T-helper 2 cell treated with Interferon-gamma antibody and Interleukin-4, amounts not matched to agents 5 μg/mL and 100 μg/mL, for 36 hours (primary cell): ENCODE results near the gene EMID1.

ENCODE experiments used
- DNase-seq: peaks from one replicate; pipeline ENCODE4 v3.0.0; 2021; ENCODE audit warnings: low spot score
- H3K27ac Mint-ChIP-seq: one replicate; pipeline ENCODE4 v1.8.0; 2021; ENCODE audit warnings: mild to moderate bottlenecking, mixed read lengths
- H3K27me3 Mint-ChIP-seq: one replicate; pipeline ENCODE4 v1.8.0; 2021; ENCODE audit warnings: low read depth, mixed read lengths
- H3K36me3 Mint-ChIP-seq: one replicate; pipeline ENCODE4 v1.8.0; 2021; ENCODE audit warnings: low read depth, mixed read lengths
- H3K4me1 Mint-ChIP-seq: one replicate; pipeline ENCODE4 v1.8.0; 2021; ENCODE audit warnings: low read depth, mixed read lengths
- H3K4me3 Mint-ChIP-seq: one replicate; pipeline ENCODE4 v1.8.0; 2022; ENCODE audit warnings: mild to moderate bottlenecking, moderate library complexity, mixed read lengths
- H3K9me3 Mint-ChIP-seq: one replicate; pipeline ENCODE4 v1.8.0; 2021; ENCODE audit warnings: mixed read lengths

The EMID1 gene

DNA sequence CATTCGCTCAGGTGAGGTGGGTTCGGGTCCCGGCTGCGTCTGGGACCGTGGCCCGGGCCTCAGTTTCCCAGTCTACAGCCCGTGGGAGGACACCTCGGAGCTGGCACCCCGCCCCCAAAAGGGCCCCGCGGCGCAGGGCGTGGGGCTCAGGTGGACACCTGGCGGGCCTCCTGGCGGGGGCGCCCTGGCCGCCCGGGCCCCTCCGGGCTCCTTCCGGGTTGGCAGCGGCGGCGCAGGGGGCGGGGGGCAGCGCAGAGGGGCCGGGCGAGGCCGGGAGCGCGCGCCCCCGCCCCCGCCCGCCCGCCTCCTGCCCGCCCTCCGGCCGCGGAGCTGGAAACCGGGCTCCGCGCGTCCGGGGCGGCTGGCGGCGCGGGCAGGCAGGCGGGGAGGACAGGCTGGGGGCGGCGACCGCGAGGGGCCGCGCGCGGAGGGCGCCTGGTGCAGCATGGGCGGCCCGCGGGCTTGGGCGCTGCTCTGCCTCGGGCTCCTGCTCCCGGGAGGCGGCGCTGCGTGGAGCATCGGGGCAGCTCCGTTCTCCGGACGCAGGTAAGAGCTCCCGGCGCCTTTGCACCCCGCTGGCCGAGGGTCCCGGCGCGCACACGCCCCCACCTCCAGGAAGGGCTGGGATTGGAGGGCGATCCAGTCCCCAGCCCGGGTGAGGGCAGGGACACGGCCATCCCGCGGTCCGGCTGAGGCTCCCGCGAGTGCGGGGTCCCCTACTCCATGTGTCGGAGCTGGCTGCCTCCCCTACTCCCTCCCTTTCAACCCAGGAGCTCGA lies at the start of gene EMID1:
EMID1 (plus strand) TSS at position 303 of the 778 bp plus-strand sequence; CDS start at position 446, 143 bp downstream.
- no peak within 1 kb of the TSS for H3K27ac Mint-ChIP-seq
- H3K9me3 Mint-ChIP-seq = no peaks in the 10 kb centered on the region
- H3K27me3 Mint-ChIP-seq = peaks cover 33% of the 10 kb centered on the region
- peak within 1 kb of the TSS; percentile 67 for H3K4me3 Mint-ChIP-seq
- DNase-seq = peak; percentile 22
- peaks cover 29% of the 10 kb centered on the region for H3K4me1 Mint-ChIP-seq
- no peaks in the 10 kb centered on the region for H3K36me3 Mint-ChIP-seq

DNA sequence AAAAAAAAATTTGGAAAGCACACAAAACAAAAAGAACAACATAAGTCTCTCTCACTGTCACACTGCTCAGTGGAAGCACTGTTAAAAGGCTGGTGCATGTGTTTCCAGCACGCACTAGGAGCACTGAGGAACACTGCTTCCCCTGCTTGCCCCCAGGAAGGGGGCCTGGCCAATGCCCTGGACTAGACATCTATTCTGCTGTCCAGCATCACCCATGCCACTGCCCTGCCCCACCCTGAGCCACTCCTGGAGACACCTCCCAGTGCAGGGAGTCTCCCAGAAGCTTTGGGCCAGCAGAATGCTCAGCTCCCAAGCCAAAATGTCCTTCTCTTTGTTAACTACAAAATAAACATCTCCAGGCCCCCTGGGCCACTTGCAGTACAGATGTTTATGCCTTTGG lies 49.7 kb upstream of the EMID1 start:
- peaks cover 33% of the 10 kb centered on the region for H3K27me3 Mint-ChIP-seq
- no peak for DNase-seq
- H3K4me1 Mint-ChIP-seq = peaks cover 10% of the 10 kb centered on the region
- no peaks in the 10 kb centered on the region for H3K9me3 Mint-ChIP-seq
- no peak overlapping the region for H3K27ac Mint-ChIP-seq
- no peak overlapping the region for H3K4me3 Mint-ChIP-seq
- H3K36me3 Mint-ChIP-seq = no peaks in the 10 kb centered on the region

DNA sequence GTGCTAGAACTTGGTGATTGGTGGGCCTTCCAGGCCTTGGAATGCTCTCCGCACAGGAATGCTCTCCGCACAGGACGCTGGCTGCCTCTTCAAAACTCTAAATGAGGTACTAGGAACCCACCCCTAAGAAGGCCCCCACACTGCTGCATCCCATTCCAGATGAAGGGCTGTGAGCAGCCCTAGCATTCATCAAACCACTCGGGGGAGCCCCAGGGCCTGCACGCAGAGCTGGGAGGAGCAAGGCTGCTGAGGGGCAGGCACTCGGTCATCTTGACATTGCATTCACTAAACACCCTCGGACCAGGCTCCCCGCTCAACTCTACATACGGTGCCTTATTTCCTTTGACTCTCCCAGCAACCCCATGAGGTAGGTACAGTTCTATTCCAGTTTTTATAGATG lies 49.2 kb upstream of the EMID1 start:
- H3K4me1 Mint-ChIP-seq = peaks cover 10% of the 10 kb centered on the region
- no peak for DNase-seq

DNA sequence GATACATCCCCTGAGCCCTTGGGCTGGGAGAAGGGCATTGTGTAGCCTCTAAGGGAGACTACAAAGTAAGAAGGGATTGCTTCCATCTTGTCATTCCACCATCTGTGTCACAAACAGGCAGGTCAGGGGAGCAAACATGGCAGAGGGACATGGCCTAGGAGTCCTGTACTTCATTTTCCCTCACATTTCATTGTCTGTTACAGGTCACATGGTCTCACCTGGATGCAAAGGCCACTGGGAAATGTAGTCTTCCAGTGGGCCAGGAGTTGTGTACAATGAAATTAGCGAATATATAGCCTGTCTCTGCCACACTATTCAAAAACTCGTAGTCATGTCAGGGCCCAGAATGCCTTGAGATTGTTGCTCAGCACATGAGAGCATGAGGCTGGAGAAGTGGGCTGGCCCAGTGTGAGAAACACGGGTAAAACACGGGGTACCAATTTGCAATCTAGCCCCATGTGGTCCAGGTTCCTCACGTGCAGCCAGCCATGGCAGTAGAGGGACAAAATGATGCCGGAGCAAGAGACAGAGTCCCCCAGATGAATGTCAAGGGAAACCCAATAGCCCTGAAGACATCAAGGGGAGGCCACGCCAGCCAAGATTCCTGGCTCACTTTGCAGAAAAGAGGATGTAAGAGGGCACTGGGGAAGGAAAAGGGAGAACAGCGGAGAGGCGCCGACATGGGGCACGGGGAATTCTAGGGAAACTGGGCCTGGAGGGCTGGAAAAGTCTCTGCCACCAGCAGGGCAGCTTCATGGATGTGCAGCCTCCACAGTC lies 47.7 kb upstream of the EMID1 start:
- H3K9me3 Mint-ChIP-seq = no peaks in the 10 kb centered on the region
- DNase-seq = no peak
- no peak overlapping the region for H3K27ac Mint-ChIP-seq
- H3K27me3 Mint-ChIP-seq = peaks cover 28% of the 10 kb centered on the region
- no peak overlapping the region for H3K4me3 Mint-ChIP-seq
- H3K4me1 Mint-ChIP-seq = peaks cover 7% of the 10 kb centered on the region
- no peaks in the 10 kb centered on the region for H3K36me3 Mint-ChIP-seq

More for the DNA sequence above, 49.2 kb upstream of the EMID1 start:
- Mint-ChIP-seq H3K9me3 (no peaks in the 10 kb centered on the region), H3K27ac (no peak overlapping the region), H3K4me3 (no peak overlapping the region), H3K27me3 (peaks cover 37% of the 10 kb centered on the region), H3K36me3 (no peaks in the 10 kb centered on the region)

DNA sequence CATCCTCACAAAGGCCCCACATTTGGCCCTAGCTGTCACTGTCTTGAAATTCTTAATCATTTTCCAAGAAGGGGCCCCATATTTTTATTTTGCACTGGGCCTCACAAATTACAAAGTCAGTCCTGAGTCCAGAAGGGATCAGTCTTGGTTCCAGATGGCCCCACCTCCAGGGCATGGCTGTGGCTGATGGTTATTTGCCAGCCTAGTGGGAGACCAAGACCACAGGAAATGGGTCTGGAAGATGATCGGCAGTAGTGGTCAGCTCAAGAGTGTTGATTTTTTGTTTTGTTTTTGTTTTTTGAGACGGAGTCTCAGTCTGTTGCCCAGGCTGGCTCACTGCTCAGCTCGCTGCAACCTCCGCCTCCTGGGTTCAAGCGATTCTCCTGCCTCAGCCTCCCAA lies 47.1 kb upstream of the EMID1 start:
- Mint-ChIP-seq H3K9me3 (no peaks in the 10 kb centered on the region), H3K27me3 (peaks cover 27% of the 10 kb centered on the region), H3K4me1 (peaks cover 7% of the 10 kb centered on the region), H3K4me3 (no peak overlapping the region), H3K27ac (no peak overlapping the region), H3K36me3 (no peaks in the 10 kb centered on the region)
- no peak for DNase-seq

DNA sequence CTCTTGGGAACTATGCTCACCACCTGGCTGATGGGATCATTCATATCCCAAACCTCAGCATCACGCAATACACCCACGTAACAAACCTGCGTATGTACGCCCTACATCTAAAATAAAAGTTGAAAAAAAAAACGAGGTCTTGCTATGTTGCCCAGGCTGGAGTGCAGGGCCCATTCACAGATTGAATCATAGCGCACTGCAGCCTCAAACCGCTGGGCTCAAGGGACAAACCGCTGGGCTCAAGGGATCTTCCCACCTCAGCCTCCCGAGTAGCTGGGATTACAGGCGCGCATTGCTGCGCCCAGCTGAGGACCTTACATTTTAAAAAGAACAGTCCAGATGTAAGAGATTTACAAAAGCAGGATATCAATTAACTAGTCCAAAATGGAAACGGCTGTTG lies 41.9 kb upstream of the EMID1 start:
- Mint-ChIP-seq H3K27ac (no peak overlapping the region), H3K9me3 (no peaks in the 10 kb centered on the region), H3K36me3 (no peaks in the 10 kb centered on the region), H3K4me3 (no peak overlapping the region), H3K4me1 (peaks cover 22% of the 10 kb centered on the region), H3K27me3 (peaks cover 19% of the 10 kb centered on the region)
- no peak for DNase-seq

DNA sequence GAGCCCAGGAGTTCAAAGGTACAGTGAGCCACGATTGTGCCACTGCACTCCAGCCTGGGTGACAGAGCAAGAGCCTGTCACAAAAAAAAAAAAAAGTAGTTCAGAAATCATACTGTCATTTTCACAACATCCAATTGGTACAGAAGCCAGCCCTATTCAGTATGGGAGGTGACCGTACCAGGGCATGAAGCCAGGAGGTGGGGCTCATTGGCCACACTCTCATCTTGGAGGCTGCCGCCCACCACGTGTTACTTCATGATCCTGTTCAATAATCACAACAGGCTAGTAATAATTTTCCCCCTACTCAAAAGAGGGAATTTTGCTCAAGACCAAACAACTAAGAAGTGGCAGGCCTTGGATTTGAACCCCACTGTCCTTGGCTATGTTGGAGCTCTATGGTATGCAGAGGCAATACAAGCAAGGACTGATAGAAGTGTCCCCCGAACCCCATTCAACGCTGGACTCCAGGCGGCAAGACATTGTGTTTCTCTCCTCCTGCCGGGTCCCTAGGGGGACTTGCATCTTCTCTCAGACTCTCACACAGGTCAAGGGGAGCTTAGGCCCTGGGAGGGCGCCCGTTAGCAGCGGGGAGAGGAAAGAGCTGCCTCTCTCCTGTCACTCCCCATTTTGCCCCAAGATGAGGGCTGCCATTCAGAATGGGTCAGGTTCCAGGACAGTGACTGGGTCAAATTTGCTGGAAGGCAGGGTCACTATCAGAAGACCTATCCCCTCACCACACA lies 40.2 kb upstream of the EMID1 start:
- H3K9me3 Mint-ChIP-seq = no peaks in the 10 kb centered on the region
- H3K27me3 Mint-ChIP-seq = peaks cover 19% of the 10 kb centered on the region
- no peak overlapping the region for H3K4me3 Mint-ChIP-seq
- H3K36me3 Mint-ChIP-seq = no peaks in the 10 kb centered on the region
- H3K27ac Mint-ChIP-seq = no peak overlapping the region
- no peak for DNase-seq
- H3K4me1 Mint-ChIP-seq = peaks cover 22% of the 10 kb centered on the region

DNA sequence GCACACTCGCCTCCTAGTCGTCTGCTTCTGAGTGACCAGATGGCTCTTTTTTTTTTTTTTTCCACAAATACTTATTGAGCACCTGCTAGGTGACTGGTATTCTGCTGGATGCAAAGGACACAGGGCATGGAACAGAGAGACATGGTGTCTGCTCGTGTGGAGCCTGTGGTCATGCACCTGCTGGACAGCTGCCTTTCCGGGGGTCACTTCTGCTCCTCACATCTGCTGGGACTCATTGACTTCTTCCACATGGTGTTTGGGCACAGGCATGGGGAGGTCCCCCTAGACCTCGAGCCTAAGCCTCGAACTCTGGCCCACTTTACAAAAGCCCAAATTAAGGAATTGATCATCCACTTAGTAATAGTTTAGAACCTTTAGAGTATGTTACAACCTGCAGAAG lies 39.5 kb upstream of the EMID1 start:
- H3K9me3 Mint-ChIP-seq = no peaks in the 10 kb centered on the region
- H3K4me3 Mint-ChIP-seq = peak overlapping the region; percentile 63
- no peak overlapping the region for H3K27ac Mint-ChIP-seq

DNA sequence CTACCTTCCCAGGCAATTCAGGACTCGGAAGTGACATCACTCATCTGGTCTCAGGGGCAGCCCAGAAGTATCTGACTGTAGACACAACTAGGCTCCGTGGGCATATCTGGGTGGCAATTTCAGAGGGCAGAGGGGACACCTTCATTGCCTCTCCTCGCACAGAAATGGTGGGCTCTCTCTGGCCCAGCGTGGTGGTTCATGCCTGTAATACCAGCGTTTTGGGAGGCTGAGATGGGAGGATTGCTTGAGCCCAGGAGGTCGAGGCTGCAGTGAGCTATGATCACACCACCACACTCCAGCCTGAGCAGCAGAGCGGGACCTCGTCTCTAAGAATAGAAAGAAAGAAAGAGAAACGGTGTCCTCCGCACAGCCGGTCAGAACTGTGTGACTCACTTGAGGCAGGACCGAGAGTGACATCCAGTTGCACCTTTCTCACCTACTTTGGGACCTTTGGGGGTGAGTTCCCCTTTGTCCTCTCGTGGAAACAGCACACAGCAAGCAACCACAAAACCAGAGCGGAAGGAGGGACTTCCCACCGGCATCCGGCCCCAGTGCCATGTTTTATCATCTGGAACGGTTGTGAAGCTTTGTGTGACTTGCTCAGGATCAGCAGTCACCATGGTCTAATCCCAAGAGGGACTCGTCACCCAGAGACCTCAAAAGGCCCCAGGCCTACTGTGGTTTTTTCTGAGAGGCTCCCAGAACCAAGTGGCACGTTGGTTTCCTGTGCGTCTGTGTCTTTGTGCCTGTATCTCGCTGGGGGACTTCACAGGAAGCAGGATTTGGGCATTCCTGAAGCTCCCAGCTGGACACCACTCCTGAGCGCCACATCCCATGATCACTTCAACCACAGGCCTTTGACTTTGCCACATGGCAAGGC lies 38.4 kb upstream of the EMID1 start:
- Mint-ChIP-seq H3K4me1 (peaks cover 20% of the 10 kb centered on the region), H3K9me3 (no peaks in the 10 kb centered on the region), H3K27me3 (peaks cover 9% of the 10 kb centered on the region), H3K36me3 (no peaks in the 10 kb centered on the region), H3K27ac (peak overlapping the region; percentile 64), H3K4me3 (peak overlapping the region; percentile 63)
- DNase-seq = peak; percentile 86

More for the DNA sequence above, 39.5 kb upstream of the EMID1 start:
- H3K36me3 Mint-ChIP-seq = no peaks in the 10 kb centered on the region
- no peak for DNase-seq
- H3K27me3 Mint-ChIP-seq = peaks cover 12% of the 10 kb centered on the region
- H3K4me1 Mint-ChIP-seq = peaks cover 20% of the 10 kb centered on the region

DNA sequence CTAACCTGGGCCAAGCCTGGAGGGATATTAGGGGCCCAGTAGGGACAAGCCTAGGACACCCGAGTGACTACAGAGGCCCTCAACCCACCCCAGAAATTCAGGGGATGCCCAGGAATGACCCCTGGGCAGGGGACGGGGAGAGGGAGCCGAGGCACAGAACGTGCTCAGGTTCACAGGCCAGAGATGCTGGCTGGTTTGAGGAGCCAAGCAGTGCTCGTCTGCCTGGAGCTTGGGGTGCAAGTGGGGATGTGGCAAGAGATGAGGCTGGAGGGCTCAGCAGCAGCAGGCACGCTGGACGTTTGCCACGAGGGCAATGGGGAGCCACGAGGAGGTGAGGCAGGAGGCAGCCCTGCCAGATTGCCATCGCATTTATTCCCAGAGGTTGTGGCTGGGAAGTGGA lies 34.0 kb upstream of the EMID1 start:
- Mint-ChIP-seq H3K9me3 (peaks cover 18% of the 10 kb centered on the region), H3K27me3 (peaks cover 23% of the 10 kb centered on the region), H3K4me1 (peaks cover 14% of the 10 kb centered on the region), H3K4me3 (no peak overlapping the region), H3K27ac (no peak overlapping the region), H3K36me3 (peaks cover 3% of the 10 kb centered on the region)
- no peak for DNase-seq

DNA sequence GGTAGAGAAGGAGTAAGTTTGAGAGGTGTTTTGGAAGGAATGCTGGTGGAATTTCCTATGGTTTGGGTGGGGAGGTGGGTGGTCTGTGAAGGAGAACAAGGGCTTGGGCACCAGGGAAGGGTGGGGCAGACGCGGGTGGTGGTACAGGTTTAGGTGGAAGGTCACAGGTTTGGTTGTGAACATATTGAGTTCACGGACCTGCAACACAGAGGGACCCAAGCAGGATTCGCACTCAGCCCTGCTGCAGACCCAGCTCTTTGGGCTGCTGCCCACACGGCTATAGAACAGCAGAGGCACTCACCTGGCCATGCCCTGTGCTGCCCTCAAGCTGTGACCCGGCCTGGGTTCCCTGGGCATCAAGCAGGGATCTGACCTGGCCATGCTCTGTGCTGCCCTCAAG lies 33.5 kb upstream of the EMID1 start:
- Mint-ChIP-seq H3K36me3 (peaks cover 3% of the 10 kb centered on the region), H3K4me3 (no peak overlapping the region), H3K27ac (no peak overlapping the region), H3K27me3 (peaks cover 24% of the 10 kb centered on the region), H3K4me1 (peaks cover 9% of the 10 kb centered on the region), H3K9me3 (peaks cover 18% of the 10 kb centered on the region)
- no peak for DNase-seq

DNA sequence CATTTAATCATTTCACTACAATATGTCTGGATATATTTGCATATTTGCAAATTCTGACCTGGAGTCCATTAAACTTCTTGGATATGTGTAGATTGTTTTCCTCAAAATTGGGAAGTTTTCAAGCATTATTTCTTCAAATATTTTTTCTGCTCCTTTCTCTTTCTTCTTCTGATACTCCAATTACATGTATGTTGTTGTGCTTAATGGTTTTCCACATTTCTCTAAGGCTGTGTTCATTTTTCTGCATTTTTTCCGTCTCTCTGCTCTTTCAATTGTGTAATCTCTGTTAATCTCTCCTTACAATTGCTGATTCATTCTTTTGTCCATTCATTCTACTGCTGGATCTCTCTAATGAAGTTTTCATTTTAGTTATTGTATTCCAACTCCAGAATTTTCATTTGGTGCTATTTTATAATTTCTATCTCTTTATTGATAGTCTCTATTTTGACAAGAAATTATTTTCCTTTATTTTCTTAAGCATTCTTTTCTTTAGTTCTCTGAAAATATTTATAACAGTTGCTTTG lies 30.3 kb upstream of the EMID1 start:
- peaks cover 19% of the 10 kb centered on the region for H3K27me3 Mint-ChIP-seq
- H3K4me3 Mint-ChIP-seq = no peak overlapping the region
- H3K4me1 Mint-ChIP-seq = no peaks in the 10 kb centered on the region
- peaks cover 3% of the 10 kb centered on the region for H3K36me3 Mint-ChIP-seq
- H3K9me3 Mint-ChIP-seq = peaks cover 18% of the 10 kb centered on the region
- DNase-seq = no peak
- H3K27ac Mint-ChIP-seq = no peak overlapping the region
